Ectodermal cell (in vitro differentiated cells): ENCODE results near the gene MSX1.

ENCODE experiments used
- H3K27ac ChIP-seq: 2 replicates; pipeline ENCODE4 v1.7.0; 2013; ENCODE audit warnings: mild to moderate bottlenecking, low read depth, low read length; ENCODE audit not compliant: insufficient read depth, poor library complexity, severe bottlenecking
- H3K27me3 ChIP-seq: 2 replicates; pipeline ENCODE4 v1.7.0; 2013; ENCODE audit warnings: mild to moderate bottlenecking, low read length; ENCODE audit not compliant: insufficient read depth, control insufficient read depth, poor library complexity, severe bottlenecking
- H3K36me3 ChIP-seq: one replicate; pipeline ENCODE4 v1.7.0; 2013; ENCODE audit warnings: low read length; ENCODE audit not compliant: control insufficient read depth, insufficient read depth
- H3K4me1 ChIP-seq: one replicate; pipeline ENCODE4 v1.7.0; 2013; ENCODE audit warnings: low read length; ENCODE audit not compliant: control insufficient read depth, insufficient read depth
- H3K4me3 ChIP-seq: 2 replicates; pipeline ENCODE4 v1.7.0; 2013; ENCODE audit warnings: low read depth, low read length, control low read depth; ENCODE audit not compliant: insufficient read depth
- H3K9me3 ChIP-seq: 2 replicates; pipeline ENCODE4 v1.7.0; 2013; ENCODE audit warnings: mild to moderate bottlenecking, low read length, moderate library complexity; ENCODE audit not compliant: control insufficient read depth
- WGBS, 2 experiments: methylation state at CpG; one replicate each; pipeline ENCODE4 v1.1.7; 2013; ENCODE audit warnings: missing lambda C conversion rate in 2 of 2; 5-methylcytosine and 5-hydroxymethylcytosine counted together

Gene MSX1

DNA sequence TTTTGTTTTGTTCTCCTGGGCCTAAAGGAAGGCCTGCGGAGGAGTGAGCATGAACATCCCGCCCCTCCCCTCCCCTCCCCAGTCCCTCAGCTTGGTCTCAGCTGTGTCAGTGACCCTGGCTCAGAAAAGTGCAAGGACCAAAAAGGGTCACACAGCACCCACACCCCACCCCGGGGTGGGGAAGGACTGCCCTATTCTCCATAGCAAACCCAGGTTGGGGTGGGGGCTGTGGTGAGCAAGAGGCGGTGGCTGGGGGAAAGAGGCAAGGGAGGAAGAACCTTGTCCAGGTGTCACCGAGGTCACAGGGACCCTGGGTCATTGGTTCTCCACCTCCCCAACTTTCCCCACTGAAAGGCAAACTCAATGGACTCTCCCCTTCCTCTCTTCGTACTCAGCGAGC, 7.6 kb upstream of the MSX1 start:
- no peaks in the 10 kb centered on the region for H3K36me3 ChIP-seq
- H3K4me3 ChIP-seq, result no peak overlapping the region
- H3K27ac ChIP-seq, result no peak overlapping the region
- H3K4me1 ChIP-seq, result peaks cover 33% of the 10 kb centered on the region
- H3K27me3 ChIP-seq, result peaks cover 80% of the 10 kb centered on the region
- H3K9me3 ChIP-seq, result no peaks in the 10 kb centered on the region
- 70 to 82% methylated on average over 7 of the region's 7 CpGs for WGBS, 2 experiments

DNA sequence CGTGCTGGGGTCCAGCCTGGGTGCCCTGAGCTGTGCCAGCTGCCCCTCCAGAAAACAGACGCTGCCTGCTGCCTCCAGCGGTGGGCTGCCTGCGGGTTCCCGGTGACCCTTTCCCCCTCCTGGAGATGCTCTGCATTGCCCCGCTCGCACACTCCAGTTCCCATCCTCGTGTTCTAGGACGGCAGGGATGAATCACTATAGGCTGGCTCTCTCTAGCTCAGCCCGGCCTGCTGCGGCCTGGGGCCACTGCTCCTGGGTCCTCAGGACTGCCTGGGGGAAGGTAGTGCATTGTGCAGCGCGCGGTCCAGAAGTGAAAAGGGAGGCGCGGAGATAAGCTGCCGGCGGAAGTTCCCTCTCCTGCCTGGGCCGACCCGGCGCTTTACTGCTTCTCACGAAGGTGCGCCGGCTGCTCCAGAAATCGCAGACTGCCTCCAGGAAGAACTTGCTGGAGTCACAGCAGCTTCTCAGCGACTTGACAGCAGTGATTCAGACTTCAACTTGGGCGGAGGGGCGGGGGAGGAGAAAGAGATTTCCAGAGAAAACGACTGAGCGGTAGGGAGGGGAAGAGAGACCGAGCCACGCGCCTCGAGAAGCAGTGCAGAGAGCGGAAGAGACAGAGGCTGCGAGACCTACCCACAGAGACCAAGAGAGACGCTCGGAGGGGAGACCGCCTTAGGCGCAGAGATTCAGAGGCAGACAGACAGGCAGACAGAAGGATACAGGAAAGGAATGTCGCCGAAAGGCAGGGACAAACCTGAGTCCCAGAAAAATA, 6.7 kb upstream of the MSX1 start:
- Histone ChIP-seq H3K27ac (no peak overlapping the region), H3K9me3 (no peaks in the 10 kb centered on the region), H3K27me3 (peaks cover 88% of the 10 kb centered on the region), H3K4me3 (peak overlapping the region; percentile 25), H3K36me3 (no peaks in the 10 kb centered on the region), H3K4me1 (peaks cover 40% of the 10 kb centered on the region)
- 2% methylated on average over 42 of the region's 42 CpGs for WGBS, 2 experiments

- H3K9me3 ChIP-seq, result no peaks in the 10 kb centered on the region
- WGBS, 2 experiments, result 2 to 3% methylated on average over 26 of the region's 26 CpGs
- no peaks in the 10 kb centered on the region for H3K36me3 ChIP-seq
- no peak overlapping the region for H3K27ac ChIP-seq
- peaks cover 45% of the 10 kb centered on the region for H3K4me1 ChIP-seq
- peak overlapping the region; percentile 25 for H3K4me3 ChIP-seq
- H3K27me3 ChIP-seq, result peaks cover 94% of the 10 kb centered on the region
Observed at GRCh38 chr4:4853371-4853823, 6.1 kb upstream of the MSX1 start.

DNA sequence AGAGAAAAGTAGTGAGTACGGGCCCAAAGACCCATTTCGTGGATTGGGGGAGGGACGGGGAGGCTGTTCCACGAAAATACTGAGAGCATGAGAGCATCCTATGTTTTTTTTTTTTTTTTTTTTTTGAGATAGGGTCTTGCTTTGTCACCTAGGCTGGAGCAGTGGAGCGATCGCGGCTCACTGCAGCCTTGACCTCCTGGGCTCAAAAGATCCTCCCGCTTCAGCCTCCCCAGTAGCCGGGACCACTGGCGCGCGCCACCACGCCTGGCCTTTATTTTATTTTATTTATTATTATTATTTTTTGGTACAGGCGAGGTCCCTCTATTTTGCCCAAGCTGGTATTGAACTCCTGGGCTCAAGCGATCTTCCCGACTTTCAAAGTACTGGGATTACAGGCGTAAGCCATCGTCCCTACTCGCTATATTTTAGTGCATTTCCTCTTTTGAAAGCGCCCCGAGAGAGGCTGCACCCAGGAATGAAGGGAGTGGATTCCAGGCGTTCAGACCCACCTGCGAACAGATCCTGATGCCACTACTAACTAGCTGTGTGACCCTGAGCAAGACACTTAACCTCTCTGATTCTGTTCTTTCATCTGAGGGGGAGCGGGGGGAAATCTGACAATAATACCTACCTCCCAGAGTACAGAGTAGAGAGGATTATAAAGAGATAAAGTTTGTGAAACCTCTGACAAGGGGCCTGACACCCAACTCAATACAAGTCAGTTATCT, 5.4 kb upstream of the MSX1 start:
- no peak overlapping the region for H3K27ac ChIP-seq
- H3K4me1 ChIP-seq, result peaks cover 48% of the 10 kb centered on the region
- peak overlapping the region; percentile 25 for H3K4me3 ChIP-seq
- H3K36me3 ChIP-seq, result no peaks in the 10 kb centered on the region
- WGBS, 2 experiments, result 14 to 21% methylated on average over 18 to 21 of the region's 24 CpGs
- H3K27me3 ChIP-seq, result peaks cover 96% of the 10 kb centered on the region
- no peaks in the 10 kb centered on the region for H3K9me3 ChIP-seq

- Histone ChIP-seq H3K36me3 (no peaks in the 10 kb centered on the region), H3K4me3 (peak overlapping the region; percentile 21), H3K27me3 (peaks cover 95% of the 10 kb centered on the region), H3K4me1 (peaks cover 48% of the 10 kb centered on the region), H3K27ac (peak overlapping the region; percentile 89), H3K9me3 (no peaks in the 10 kb centered on the region)
- 1 to 2% methylated on average over 31 of the region's 31 CpGs for WGBS, 2 experiments
Observed at GRCh38 chr4:4854649-4855295, 4.7 kb upstream of the MSX1 start.

- peaks cover 95% of the 10 kb centered on the region for H3K27me3 ChIP-seq
- WGBS, 2 experiments, result 1% methylated on average over 33 of the region's 33 CpGs
- peak overlapping the region; percentile 89 for H3K27ac ChIP-seq
- H3K4me3 ChIP-seq, result peak overlapping the region; percentile 31
- no peaks in the 10 kb centered on the region for H3K36me3 ChIP-seq
- no peaks in the 10 kb centered on the region for H3K9me3 ChIP-seq
- peaks cover 48% of the 10 kb centered on the region for H3K4me1 ChIP-seq
Observed at GRCh38 chr4:4855301-4856070, 4.0 kb upstream of the MSX1 start.

DNA sequence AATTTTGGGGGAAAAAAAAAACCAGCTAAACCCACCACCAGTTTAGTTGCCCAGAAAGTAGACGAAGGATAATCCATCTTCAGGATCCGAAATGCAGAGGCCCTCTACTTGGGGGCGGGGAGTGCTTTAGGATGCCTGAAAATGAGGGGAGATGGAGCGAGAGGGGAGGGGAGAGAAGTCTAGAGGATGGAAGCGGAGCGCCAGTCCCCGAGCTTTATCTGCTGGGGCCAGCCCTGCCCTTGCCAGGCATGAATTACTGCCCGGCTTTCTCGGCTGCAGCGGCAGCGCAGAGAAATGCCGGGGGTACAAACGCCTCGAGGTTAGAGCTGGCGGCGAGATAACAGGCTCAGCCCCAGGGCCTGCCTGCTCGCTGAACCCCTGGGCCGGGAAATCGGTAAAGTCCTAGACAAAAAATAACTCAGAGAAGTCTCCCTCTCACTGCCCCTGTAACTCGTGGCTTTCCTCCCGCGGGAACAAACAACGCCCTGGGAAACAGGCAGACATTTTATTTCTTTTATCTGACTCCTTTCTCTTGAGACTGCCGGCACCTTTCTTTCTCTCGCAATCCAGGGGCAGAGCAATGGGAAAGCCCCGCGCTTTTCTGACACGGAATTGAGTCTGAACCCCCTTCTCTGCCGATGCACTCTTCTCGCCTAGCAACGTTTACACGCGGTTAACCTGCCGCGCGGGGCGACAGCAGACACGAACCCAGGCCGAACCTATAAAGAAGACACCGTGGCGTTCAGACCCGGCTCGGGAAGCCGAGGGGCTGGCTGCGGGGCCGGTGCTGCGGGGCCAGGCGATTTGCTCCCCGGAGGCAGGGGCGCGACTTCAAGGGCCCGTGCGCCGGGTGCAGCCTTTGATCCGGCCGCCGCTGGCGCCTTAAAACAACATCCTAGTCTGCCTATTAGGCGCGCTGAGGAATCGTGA, 3.1 kb upstream of the MSX1 start:
- Histone ChIP-seq H3K4me1 (peaks cover 48% of the 10 kb centered on the region), H3K27me3 (peaks cover 95% of the 10 kb centered on the region), H3K4me3 (peak overlapping the region; percentile 31), H3K36me3 (no peaks in the 10 kb centered on the region), H3K27ac (peak overlapping the region; percentile 89), H3K9me3 (no peaks in the 10 kb centered on the region)
- WGBS, 2 experiments, result 1% methylated on average over 61 of the region's 61 CpGs

DNA sequence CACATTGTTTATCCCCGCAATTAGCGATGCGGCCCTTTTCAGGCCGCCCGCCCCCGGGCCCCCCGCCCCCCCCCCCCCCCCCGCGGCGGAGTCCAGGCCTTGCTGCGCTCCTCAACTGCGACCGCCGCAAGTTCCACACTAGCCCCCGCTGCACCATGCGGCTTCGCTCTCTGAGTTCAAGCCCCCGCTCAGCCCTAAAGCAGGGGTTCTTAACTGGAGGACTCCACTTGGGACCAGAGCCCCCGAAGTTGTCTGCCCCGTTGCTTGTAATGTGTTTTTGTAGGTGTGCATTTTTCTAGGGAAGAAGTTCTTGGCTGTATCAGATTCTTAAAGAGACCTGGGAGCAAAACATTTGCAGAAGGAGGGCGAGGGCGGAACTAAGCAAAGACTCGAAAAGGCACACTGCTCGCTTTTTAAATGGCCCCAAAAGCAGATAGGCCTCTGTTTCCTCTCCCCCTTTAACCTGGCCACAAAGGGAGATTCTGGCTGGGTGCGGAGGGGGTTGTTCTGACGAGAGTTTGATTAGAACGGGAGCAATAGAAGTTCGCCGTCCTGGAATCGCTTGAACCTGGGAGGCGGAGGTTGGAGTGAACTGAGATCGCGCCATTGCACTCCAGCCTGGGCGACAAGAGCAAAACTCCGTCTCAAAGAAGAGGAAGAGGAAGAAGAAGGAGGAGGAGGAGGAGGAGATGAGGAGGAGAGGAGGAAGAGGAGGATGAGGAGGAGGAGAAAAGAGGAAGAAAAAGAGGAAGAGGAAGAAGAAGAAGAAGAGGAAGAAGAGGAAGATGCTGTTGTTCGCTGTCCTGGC, 2.3 kb upstream of the MSX1 start:
- no peak overlapping the region for H3K27ac ChIP-seq
- H3K4me1 ChIP-seq, result peaks cover 48% of the 10 kb centered on the region
- H3K4me3 ChIP-seq, result peak overlapping the region; percentile 37
- H3K9me3 ChIP-seq, result no peaks in the 10 kb centered on the region
- no peaks in the 10 kb centered on the region for H3K36me3 ChIP-seq
- peaks cover 95% of the 10 kb centered on the region for H3K27me3 ChIP-seq
- WGBS, 2 experiments, result 6 to 8% methylated on average over 27 to 31 of the region's 36 CpGs
